ENCODE measurements around the gene FAAP20. TPM values are rescaled to one million over a fixed set of nuclear protein-coding genes. Genes with fewer than 3 reads are reported as not detected.

Gene FAAP20, protein sequence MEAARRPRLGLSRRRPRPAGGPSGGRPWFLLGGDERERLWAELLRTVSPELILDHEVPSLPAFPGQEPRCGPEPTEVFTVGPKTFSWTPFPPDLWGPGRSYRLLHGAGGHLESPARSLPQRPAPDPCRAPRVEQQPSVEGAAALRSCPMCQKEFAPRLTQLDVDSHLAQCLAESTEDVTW
- total RNA-seq (2014; rRNA removed) (114 and 148 TPM in 2 replicates), Bru-seq, nascent RNA (percentile 77 among the genes with signal in this experiment), BruChase-seq, experiment 1, labeled RNA remaining after a 6-hour chase (percentile 93 among the genes with signal in this experiment), BruChase-seq, experiment 2, labeled RNA remaining after a 2-hour chase (percentile 90 among the genes with signal in this experiment)
- long read RNA-seq, transcript FAAP20-202 (4 exons, 729 nt) = major isoform, 70 of 253 reads
- long read RNA-seq, transcript FAAP20-203 (4 exons, 811 nt) = minor isoform, 9 of 253 reads
- long read RNA-seq, transcript FAAP20-212 (3 exons, 701 nt) = minor isoform, 12 of 253 reads
- long read RNA-seq, partial matches to known transcripts = 46 of 253 reads
- long read RNA-seq, other reads (novel, unspliced or antisense) = 108 of 253 reads

GRCh38 chr1:2194319-2194897, at the start of gene FAAP20:
FAAP20 (minus strand) TSS chr1:2194772; CDS start chr1:2194749, 23 bp downstream.
- ChIA-PET POLR2A (ENCODE audit: unreplicated experiment) (interaction anchor here (0.6 to 1.0 kb wide), 4 partner anchors 33 to 1177 kb away, joined by 3 to 11 read pairs (median 4); partner anchors contain the start of genes MORN1 and RER1), CTCF (interaction anchor here (0.6 to 2.3 kb wide), 16 partner anchors 13 to 392 kb away, joined by 3 to 62 read pairs (median 4); partner anchors contain the start of genes MORN1, PEX10, RER1 and SKI)
- Histone ChIP-seq H3K4me2 (ENCODE audit: low read length) (peak within 1 kb of the TSS; percentile 100), H4K20me1 (ENCODE audit: low read length) (no peaks in the 10 kb centered on the region), H3K9me2 (replicated peaks; ENCODE audit: low read length) (no peaks in the 10 kb centered on the region), H3K9ac (ENCODE audit: low read length) (peak within 1 kb of the TSS; percentile 79), H3K4me3 (ENCODE audit: low read length) (peak within 1 kb of the TSS; percentile 83), H3K4me1 (ENCODE audit: insufficient read depth, low read length) (peaks cover 60% of the 10 kb centered on the region), H2AFZ (ENCODE audit: low read length) (peak within 1 kb of the TSS; percentile 66), H3K27me3 (ENCODE audit: low read length) (no peaks in the 10 kb centered on the region), H3K27ac (ENCODE audit: low read length) (peak within 1 kb of the TSS; percentile 23), H3F3A (ENCODE audit: low read length, unreplicated experiment) (no peaks in the 10 kb centered on the region), H3K79me2 (ENCODE audit: low read length) (peaks cover 43% of the 10 kb centered on the region), H3K36me3 (ENCODE audit: low read depth, low read length) (no peaks in the 10 kb centered on the region), H3K9me3 (ENCODE audit: low read length) (no peaks in the 10 kb centered on the region)
- DNase-seq (peak; percentile 72), ATAC-seq (peak; percentile 26)
- no TSS peak for BruUV-seq (replicated peaks)
- intact Hi-C loops (cut with micrococcal nuclease) = loop anchor here (2.0 to 5.0 kb wide), 2 partner anchors 14 to 353 kb away; no protein-coding TSS in a partner anchor
- TF ChIP-seq EZH2phosphoT487 (IDR thresholded peaks at IDR 0.05; ENCODE audit: borderline replicate concordance, low read length) (no peak), EZH2 (IDR thresholded peaks at IDR 0.05; ENCODE audit: low read length, unreplicated experiment) (no peak)
- TF ChIP-seq, protein P1, sequence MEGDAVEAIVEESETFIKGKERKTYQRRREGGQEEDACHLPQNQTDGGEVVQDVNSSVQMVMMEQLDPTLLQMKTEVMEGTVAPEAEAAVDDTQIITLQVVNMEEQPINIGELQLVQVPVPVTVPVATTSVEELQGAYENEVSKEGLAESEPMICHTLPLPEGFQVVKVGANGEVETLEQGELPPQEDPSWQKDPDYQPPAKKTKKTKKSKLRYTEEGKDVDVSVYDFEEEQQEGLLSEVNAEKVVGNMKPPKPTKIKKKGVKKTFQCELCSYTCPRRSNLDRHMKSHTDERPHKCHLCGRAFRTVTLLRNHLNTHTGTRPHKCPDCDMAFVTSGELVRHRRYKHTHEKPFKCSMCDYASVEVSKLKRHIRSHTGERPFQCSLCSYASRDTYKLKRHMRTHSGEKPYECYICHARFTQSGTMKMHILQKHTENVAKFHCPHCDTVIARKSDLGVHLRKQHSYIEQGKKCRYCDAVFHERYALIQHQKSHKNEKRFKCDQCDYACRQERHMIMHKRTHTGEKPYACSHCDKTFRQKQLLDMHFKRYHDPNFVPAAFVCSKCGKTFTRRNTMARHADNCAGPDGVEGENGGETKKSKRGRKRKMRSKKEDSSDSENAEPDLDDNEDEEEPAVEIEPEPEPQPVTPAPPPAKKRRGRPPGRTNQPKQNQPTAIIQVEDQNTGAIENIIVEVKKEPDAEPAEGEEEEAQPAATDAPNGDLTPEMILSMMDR (conservative IDR thresholded peaks at IDR 0.05; ENCODE audit: low read depth, low read length) = no peak

GRCh38 chr1:2242814-2243725, 48.5 kb upstream of the FAAP20 start:
- BruUV-seq (replicated peaks) = no TSS peak

More at GRCh38 chr1:2242814-2243725, 48.5 kb upstream of the FAAP20 start:
- H3K4me3 ChIP-seq (ENCODE audit: low read length) = no peak overlapping the region
- H3K27me3 ChIP-seq (ENCODE audit: low read length) = no peaks in the 10 kb centered on the region
- no peaks in the 10 kb centered on the region for H3F3A ChIP-seq (ENCODE audit: low read length, unreplicated experiment)
- H4K20me1 ChIP-seq (ENCODE audit: low read length) = peaks cover 63% of the 10 kb centered on the region
- H3K4me1 ChIP-seq (ENCODE audit: insufficient read depth, low read length) = peaks cover 14% of the 10 kb centered on the region
- H2AFZ ChIP-seq (ENCODE audit: low read length) = no peak overlapping the region
- ATAC-seq = no peak
- no peaks in the 10 kb centered on the region for H3K36me3 ChIP-seq (ENCODE audit: low read depth, low read length)
- H3K27ac ChIP-seq (ENCODE audit: low read length) = no peak overlapping the region
- ChIA-PET CTCF (no interaction called here), POLR2A (ENCODE audit: unreplicated experiment) (no interaction called here)
- no peak for DNase-seq
- no peak overlapping the region for H3K4me2 ChIP-seq (ENCODE audit: low read length)
- TF ChIP-seq, protein P1 (conservative IDR thresholded peaks at IDR 0.05; ENCODE audit: low read depth, low read length) = no peak
- no peak for TF ChIP-seq EZH2phosphoT487 (IDR thresholded peaks at IDR 0.05; ENCODE audit: borderline replicate concordance, low read length)
- no peak for TF ChIP-seq EZH2 (IDR thresholded peaks at IDR 0.05; ENCODE audit: low read length, unreplicated experiment)
- H3K9me2 ChIP-seq (replicated peaks; ENCODE audit: low read length) = no peaks in the 10 kb centered on the region
- intact Hi-C loops (cut with micrococcal nuclease) = no loop called here
- peaks cover 100% of the 10 kb centered on the region for H3K79me2 ChIP-seq (ENCODE audit: low read length)
- no peaks in the 10 kb centered on the region for H3K9me3 ChIP-seq (ENCODE audit: low read length)
- no peak overlapping the region for H3K9ac ChIP-seq (ENCODE audit: low read length)

Data from PC-3 (cell line).